C4-2B (cell line): ENCODE data around the gene MAP6D1.

ENCODE experiments used
- CTCF ChIP-seq: fragments of 450-650 bp; conservative IDR thresholded peaks from 2 replicates; pipeline ENCODE4 v1.5.1; 2017; ENCODE audit warnings: mild to moderate bottlenecking
- ZFX ChIP-seq: fragments of 450-650 bp; IDR thresholded peaks from 2 replicates; pipeline ENCODE4 v1.6.1; 2017

GRCh38 chr3:183816681-183817510, 8.5 kb downstream of the MAP6D1 start:
- TF ChIP-seq CTCF = no peak
- TF ChIP-seq ZFX = no peak
